Neural cell (in vitro differentiated cells): Measurements from ENCODE around the gene PIAS4. TPM values are rescaled to one million over a fixed set of nuclear protein-coding genes. Genes with fewer than 3 reads are reported as not detected.
A peak's percentile ranks its signal among the peaks of the same experiment; 100 is the strongest.

Experiments
- H2AFZ ChIP-seq: fragments of 200-600, 300-800 bp; sonication (generic), shearing (Covaris generic); 2 replicates; pipeline ENCODE4 v1.6.0; 2014; ENCODE audit warnings: low read depth, mild to moderate bottlenecking, antibody characterized with exemption, low read length, moderate library complexity
- H3F3A ChIP-seq: fragments of 200-600 bp; shearing (Covaris generic); 2 replicates; pipeline ENCODE4 v1.6.1; 2016; ENCODE audit warnings: mild to moderate bottlenecking, moderate library complexity, mixed read lengths, antibody characterized with exemption, low read length; ENCODE audit not compliant: insufficient read depth, poor library complexity, severe bottlenecking
- H3K27ac ChIP-seq: fragments of 200-600, 300-800 bp; sonication (generic), shearing (Covaris generic); 2 replicates; pipeline ENCODE4 v1.5.1; 2014; ENCODE audit warnings: mild to moderate bottlenecking, low read length, moderate library complexity
- H3K27me3 ChIP-seq: fragments of 300-800, 200-600 bp; sonication (generic), shearing (Covaris generic); 2 replicates; pipeline ENCODE4 v1.6.0; 2014; ENCODE audit warnings: mild to moderate bottlenecking, low read depth, low read length, moderate library complexity; ENCODE audit not compliant: insufficient read depth
- H3K36me3 ChIP-seq: fragments of 300-800, 200-600 bp; sonication (generic), shearing (Covaris generic); 2 replicates; pipeline ENCODE4 v1.5.1; 2014; ENCODE audit warnings: mild to moderate bottlenecking, antibody characterized with exemption, low read length, moderate library complexity; ENCODE audit not compliant: insufficient read depth
- H3K4me2 ChIP-seq: fragments of 300-800, 200-600 bp; sonication (generic), shearing (Covaris generic); 2 replicates; pipeline ENCODE4 v1.6.0; 2014; ENCODE audit warnings: mild to moderate bottlenecking, low read length
- H3K4me3 ChIP-seq: fragments of 300-800, 200-600 bp; sonication (generic), shearing (Covaris generic); 2 replicates; pipeline ENCODE4 v1.5.1; 2014; ENCODE audit warnings: mild to moderate bottlenecking, low read length, moderate library complexity
- H3K79me2 ChIP-seq: fragments of 200-600 bp; shearing (Covaris generic); replicated peaks from 2 replicates; pipeline ENCODE4 v1.6.0; 2014; ENCODE audit warnings: mild to moderate bottlenecking, low read length, moderate library complexity; ENCODE audit not compliant: insufficient read depth
- H3K9ac ChIP-seq: fragments of 300-800, 200-600 bp; sonication (generic), shearing (Covaris generic); 2 replicates; pipeline ENCODE4 v1.6.1; 2016; ENCODE audit warnings: mild to moderate bottlenecking, low read length, mixed read lengths
- H3K9me2 ChIP-seq: fragments of 200-600 bp; shearing (Covaris generic); 2 replicates; pipeline ENCODE4 v1.6.1; 2016; ENCODE audit warnings: mild to moderate bottlenecking, low read length, mixed read lengths; ENCODE audit not compliant: insufficient read depth
- H3K9me3 ChIP-seq: fragments of 200-600, 300-800 bp; sonication (generic), shearing (Covaris generic); 2 replicates; pipeline ENCODE4 v1.6.1; 2016; ENCODE audit warnings: mild to moderate bottlenecking, mixed run types, low read length, moderate library complexity, mixed read lengths
- H4K20me1 ChIP-seq: fragments of 200-600 bp; shearing (Covaris generic); 2 replicates; pipeline ENCODE4 v1.6.1; 2016; ENCODE audit warnings: mild to moderate bottlenecking, mixed run types; ENCODE audit not compliant: insufficient read depth
- EP300 ChIP-seq: fragments of 450-650 bp; conservative IDR thresholded peaks from 2 replicates; pipeline ENCODE4 v1.6.1; 2014; ENCODE audit warnings: antibody characterized with exemption, mild to moderate bottlenecking, moderate library complexity; ENCODE audit not compliant: poor library complexity, severe bottlenecking
- EZH2 ChIP-seq: fragments of 200-600, 300-800 bp; shearing (Covaris generic), sonication (generic); IDR thresholded peaks from 2 replicates; pipeline ENCODE4 v1.6.1; 2014; ENCODE audit warnings: antibody characterized with exemption, low read length, borderline replicate concordance, mild to moderate bottlenecking; ENCODE audit not compliant: insufficient read depth, poor library complexity, severe bottlenecking
- MXI1 ChIP-seq: fragments of 450-650 bp; conservative IDR thresholded peaks from 2 replicates; pipeline ENCODE4 v1.6.1; 2014; ENCODE audit warnings: antibody characterized with exemption, mild to moderate bottlenecking; ENCODE audit not compliant: poor library complexity, severe bottlenecking
- POLR2AphosphoS5 ChIP-seq: IDR thresholded peaks from 2 replicates; pipeline ENCODE4 v1.6.1; 2012
- RAD21 ChIP-seq: fragments of 450-650 bp; conservative IDR thresholded peaks from 2 replicates; pipeline ENCODE4 v1.6.1; 2014; ENCODE audit warnings: antibody characterized with exemption, mild to moderate bottlenecking, moderate library complexity
- SMC3 ChIP-seq: fragments of 450-650 bp; conservative IDR thresholded peaks from 2 replicates; pipeline ENCODE4 v1.6.1; 2014; ENCODE audit warnings: antibody characterized with exemption, mild to moderate bottlenecking, moderate library complexity; ENCODE audit not compliant: poor library complexity
- TAF1 ChIP-seq: IDR thresholded peaks from 2 replicates; pipeline ENCODE4 v1.6.1; 2012; ENCODE audit warnings: low read depth
- polyA plus RNA-seq: library from polyadenylated mRNA; depleted of rRNA; stranded (reverse); fragments of >200 nt; gene quantifications from 2 replicates; pipeline ENCODE4 v1.2.3, GENCODE V29; 2014
- TF ChIP-seq, protein P1 (sequence below): fragments of 450-650 bp; IDR thresholded peaks from 2 replicates; pipeline ENCODE4 v1.5.1; 2014; ENCODE audit warnings: antibody characterized with exemption, mild to moderate bottlenecking, moderate library complexity; ENCODE audit not compliant: poor library complexity, severe bottlenecking
- TF ChIP-seq, protein P2 (sequence below): IDR thresholded peaks from 2 replicates; pipeline ENCODE4 v1.6.1; 2012; ENCODE audit warnings: borderline replicate concordance

The PIAS4 gene
- polyA plus RNA-seq, 1 donor from 2014 or later, result 22.3 TPM

GRCh38 chr19:3981736-3982681 lies 25.5 kb upstream of the PIAS4 start:
- peaks cover 3% of the 10 kb centered on the region for H3F3A ChIP-seq
- no peaks in the 10 kb centered on the region for H3K36me3 ChIP-seq

GRCh38 chr19:3982701-3983541 lies 24.6 kb upstream of the PIAS4 start:
- Histone ChIP-seq H3F3A (peaks cover 3% of the 10 kb centered on the region), H4K20me1 (peaks cover 53% of the 10 kb centered on the region), H3K27ac (no peak overlapping the region), H3K9ac (peak overlapping the region; percentile 92), H3K4me2 (no peak overlapping the region), H3K9me2 (no peaks in the 10 kb centered on the region), H3K79me2 (peaks cover 23% of the 10 kb centered on the region), H3K27me3 (no peaks in the 10 kb centered on the region), H3K36me3 (no peaks in the 10 kb centered on the region), H3K9me3 (no peaks in the 10 kb centered on the region), H3K4me3 (peak overlapping the region; percentile 97), H2AFZ (no peak overlapping the region)
- no peak for TF ChIP-seq EP300
- TF ChIP-seq EZH2, result no peak
- TF ChIP-seq POLR2AphosphoS5, result no peak
- TF ChIP-seq SMC3, result no peak
- TF ChIP-seq, protein P1, sequence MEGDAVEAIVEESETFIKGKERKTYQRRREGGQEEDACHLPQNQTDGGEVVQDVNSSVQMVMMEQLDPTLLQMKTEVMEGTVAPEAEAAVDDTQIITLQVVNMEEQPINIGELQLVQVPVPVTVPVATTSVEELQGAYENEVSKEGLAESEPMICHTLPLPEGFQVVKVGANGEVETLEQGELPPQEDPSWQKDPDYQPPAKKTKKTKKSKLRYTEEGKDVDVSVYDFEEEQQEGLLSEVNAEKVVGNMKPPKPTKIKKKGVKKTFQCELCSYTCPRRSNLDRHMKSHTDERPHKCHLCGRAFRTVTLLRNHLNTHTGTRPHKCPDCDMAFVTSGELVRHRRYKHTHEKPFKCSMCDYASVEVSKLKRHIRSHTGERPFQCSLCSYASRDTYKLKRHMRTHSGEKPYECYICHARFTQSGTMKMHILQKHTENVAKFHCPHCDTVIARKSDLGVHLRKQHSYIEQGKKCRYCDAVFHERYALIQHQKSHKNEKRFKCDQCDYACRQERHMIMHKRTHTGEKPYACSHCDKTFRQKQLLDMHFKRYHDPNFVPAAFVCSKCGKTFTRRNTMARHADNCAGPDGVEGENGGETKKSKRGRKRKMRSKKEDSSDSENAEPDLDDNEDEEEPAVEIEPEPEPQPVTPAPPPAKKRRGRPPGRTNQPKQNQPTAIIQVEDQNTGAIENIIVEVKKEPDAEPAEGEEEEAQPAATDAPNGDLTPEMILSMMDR, result no peak
- TF ChIP-seq, protein P2, sequence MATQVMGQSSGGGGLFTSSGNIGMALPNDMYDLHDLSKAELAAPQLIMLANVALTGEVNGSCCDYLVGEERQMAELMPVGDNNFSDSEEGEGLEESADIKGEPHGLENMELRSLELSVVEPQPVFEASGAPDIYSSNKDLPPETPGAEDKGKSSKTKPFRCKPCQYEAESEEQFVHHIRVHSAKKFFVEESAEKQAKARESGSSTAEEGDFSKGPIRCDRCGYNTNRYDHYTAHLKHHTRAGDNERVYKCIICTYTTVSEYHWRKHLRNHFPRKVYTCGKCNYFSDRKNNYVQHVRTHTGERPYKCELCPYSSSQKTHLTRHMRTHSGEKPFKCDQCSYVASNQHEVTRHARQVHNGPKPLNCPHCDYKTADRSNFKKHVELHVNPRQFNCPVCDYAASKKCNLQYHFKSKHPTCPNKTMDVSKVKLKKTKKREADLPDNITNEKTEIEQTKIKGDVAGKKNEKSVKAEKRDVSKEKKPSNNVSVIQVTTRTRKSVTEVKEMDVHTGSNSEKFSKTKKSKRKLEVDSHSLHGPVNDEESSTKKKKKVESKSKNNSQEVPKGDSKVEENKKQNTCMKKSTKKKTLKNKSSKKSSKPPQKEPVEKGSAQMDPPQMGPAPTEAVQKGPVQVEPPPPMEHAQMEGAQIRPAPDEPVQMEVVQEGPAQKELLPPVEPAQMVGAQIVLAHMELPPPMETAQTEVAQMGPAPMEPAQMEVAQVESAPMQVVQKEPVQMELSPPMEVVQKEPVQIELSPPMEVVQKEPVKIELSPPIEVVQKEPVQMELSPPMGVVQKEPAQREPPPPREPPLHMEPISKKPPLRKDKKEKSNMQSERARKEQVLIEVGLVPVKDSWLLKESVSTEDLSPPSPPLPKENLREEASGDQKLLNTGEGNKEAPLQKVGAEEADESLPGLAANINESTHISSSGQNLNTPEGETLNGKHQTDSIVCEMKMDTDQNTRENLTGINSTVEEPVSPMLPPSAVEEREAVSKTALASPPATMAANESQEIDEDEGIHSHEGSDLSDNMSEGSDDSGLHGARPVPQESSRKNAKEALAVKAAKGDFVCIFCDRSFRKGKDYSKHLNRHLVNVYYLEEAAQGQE, result no peak

More at GRCh38 chr19:3981736-3982681, 25.5 kb upstream of the PIAS4 start:
- no peaks in the 10 kb centered on the region for H3K9me3 ChIP-seq
- peaks cover 53% of the 10 kb centered on the region for H4K20me1 ChIP-seq
- no peaks in the 10 kb centered on the region for H3K27me3 ChIP-seq
- H2AFZ ChIP-seq, result no peak overlapping the region
- no peak overlapping the region for H3K27ac ChIP-seq
- no peak overlapping the region for H3K4me2 ChIP-seq
- H3K9me2 ChIP-seq, result no peaks in the 10 kb centered on the region
- H3K4me3 ChIP-seq, result no peak overlapping the region
- H3K79me2 ChIP-seq, result peaks cover 23% of the 10 kb centered on the region
- no peak for TF ChIP-seq SMC3
- no peak for TF ChIP-seq EZH2
- no peak for TF ChIP-seq EP300
- TF ChIP-seq RAD21, result no peak
- TF ChIP-seq, protein P1, result no peak
- TF ChIP-seq, protein P2, result no peak
- TF ChIP-seq TAF1, result no peak
- no peak for TF ChIP-seq POLR2AphosphoS5
- no peak for TF ChIP-seq MXI1
- no peak overlapping the region for H3K9ac ChIP-seq
